ACC112 (cell line): ENCODE measurements around the gene STXBP5.
A peak's percentile ranks its signal among the peaks of the same experiment; 100 is the strongest.

Experiments used
- H2AFZ ChIP-seq: fragments of 200-600 bp; sonication (generic); one replicate; pipeline ENCODE4 v1.6.0; 2017; ENCODE audit warnings: antibody characterized with exemption, low read length; ENCODE audit not compliant: unreplicated experiment
- H3K27ac ChIP-seq: fragments of 200-600 bp; sonication (generic); 2 replicates; pipeline ENCODE4 v1.5.1; 2014; ENCODE audit warnings: low read depth, mild to moderate bottlenecking, antibody characterized with exemption, low read length, moderate library complexity
- H3K27me3 ChIP-seq: fragments of 200-600 bp; sonication (generic); 2 replicates; pipeline ENCODE4 v1.6.1; 2014; ENCODE audit warnings: mild to moderate bottlenecking, antibody characterized with exemption, low read length, moderate library complexity, mixed read lengths; ENCODE audit not compliant: insufficient read depth
- H3K36me3 ChIP-seq: fragments of 200-600 bp; sonication (generic); 2 replicates; pipeline ENCODE4 v1.6.1; 2016; ENCODE audit warnings: mild to moderate bottlenecking, antibody characterized with exemption, low read length, moderate library complexity, mixed read lengths; ENCODE audit not compliant: insufficient read depth
- H3K4me1 ChIP-seq: fragments of 200-600 bp; sonication (generic); one replicate; pipeline ENCODE4 v1.6.1; 2016; ENCODE audit warnings: low read length, mixed read lengths; ENCODE audit not compliant: insufficient read depth, unreplicated experiment, control insufficient read depth
- H3K4me3 ChIP-seq: fragments of 200-600 bp; sonication (generic); 2 replicates; pipeline ENCODE4 v1.5.1; 2014; ENCODE audit warnings: mild to moderate bottlenecking, low read depth, low read length
- H3K79me2 ChIP-seq: fragments of 200-600 bp; sonication (generic); one replicate; pipeline ENCODE4 v1.6.0; 2016; ENCODE audit warnings: low read length; ENCODE audit not compliant: control insufficient read depth, unreplicated experiment, insufficient read depth

Gene STXBP5

GRCh38 chr6:147178355-147178754, 25.9 kb upstream of the STXBP5 start:
- H3K27me3 ChIP-seq: no peaks in the 10 kb centered on the region
- H3K4me1 ChIP-seq: peaks cover 19% of the 10 kb centered on the region
- no peak overlapping the region for H3K4me3 ChIP-seq
- H2AFZ ChIP-seq: no peak overlapping the region
- H3K27ac ChIP-seq: no peak overlapping the region
- no peaks in the 10 kb centered on the region for H3K79me2 ChIP-seq
- no peaks in the 10 kb centered on the region for H3K36me3 ChIP-seq

- Histone ChIP-seq H3K4me3 (no peak overlapping the region), H3K36me3 (no peaks in the 10 kb centered on the region), H2AFZ (no peak overlapping the region), H3K4me1 (peaks cover 19% of the 10 kb centered on the region), H3K27ac (no peak overlapping the region), H3K79me2 (no peaks in the 10 kb centered on the region), H3K27me3 (no peaks in the 10 kb centered on the region)
Measured at GRCh38 chr6:147179809-147180208, 24.4 kb upstream of the STXBP5 start.

- H3K79me2 ChIP-seq: no peaks in the 10 kb centered on the region
- H3K36me3 ChIP-seq: no peaks in the 10 kb centered on the region
- H2AFZ ChIP-seq: no peak overlapping the region
- no peak overlapping the region for H3K4me3 ChIP-seq
- H3K27me3 ChIP-seq: no peaks in the 10 kb centered on the region
- H3K4me1 ChIP-seq: peaks cover 19% of the 10 kb centered on the region
- H3K27ac ChIP-seq: no peak overlapping the region
Measured at GRCh38 chr6:147180926-147181325, 23.3 kb upstream of the STXBP5 start.

- Histone ChIP-seq H3K4me3 (no peak overlapping the region), H3K4me1 (no peaks in the 10 kb centered on the region)
Measured at GRCh38 chr6:147184379-147184778, 19.8 kb upstream of the STXBP5 start.

GRCh38 chr6:147185216-147185615, 19.0 kb upstream of the STXBP5 start:
- Histone ChIP-seq H3K27ac (no peak overlapping the region), H3K4me1 (no peaks in the 10 kb centered on the region), H3K36me3 (no peaks in the 10 kb centered on the region), H3K4me3 (no peak overlapping the region), H3K79me2 (no peaks in the 10 kb centered on the region), H2AFZ (no peak overlapping the region), H3K27me3 (no peaks in the 10 kb centered on the region)

More at GRCh38 chr6:147184379-147184778, 19.8 kb upstream of the STXBP5 start:
- H3K27me3 ChIP-seq: no peaks in the 10 kb centered on the region
- H3K27ac ChIP-seq: no peak overlapping the region
- H2AFZ ChIP-seq: no peak overlapping the region
- H3K79me2 ChIP-seq: no peaks in the 10 kb centered on the region
- no peaks in the 10 kb centered on the region for H3K36me3 ChIP-seq

- Histone ChIP-seq H3K27me3 (no peaks in the 10 kb centered on the region), H3K36me3 (no peaks in the 10 kb centered on the region), H3K4me3 (no peak overlapping the region), H3K79me2 (no peaks in the 10 kb centered on the region), H3K27ac (no peak overlapping the region), H3K4me1 (peaks cover 19% of the 10 kb centered on the region), H2AFZ (no peak overlapping the region)
Measured at GRCh38 chr6:147190556-147190955, 13.7 kb upstream of the STXBP5 start.

- Histone ChIP-seq H3K4me1 (peaks cover 22% of the 10 kb centered on the region), H3K36me3 (no peaks in the 10 kb centered on the region), H3K27me3 (no peaks in the 10 kb centered on the region), H3K27ac (no peak overlapping the region), H2AFZ (no peak overlapping the region), H3K4me3 (no peak overlapping the region), H3K79me2 (no peaks in the 10 kb centered on the region)
Measured at GRCh38 chr6:147192278-147192911, 11.8 kb upstream of the STXBP5 start.

GRCh38 chr6:147194652-147195411, 9.4 kb upstream of the STXBP5 start:
- H3K4me3 ChIP-seq: peak overlapping the region; percentile 15; the same call in 1 of the 2 replicates
- peak overlapping the region; percentile 68 for H3K27ac ChIP-seq
- no peaks in the 10 kb centered on the region for H3K79me2 ChIP-seq
- H3K27me3 ChIP-seq: no peaks in the 10 kb centered on the region
- H3K4me1 ChIP-seq: peaks cover 22% of the 10 kb centered on the region
- H2AFZ ChIP-seq: peak overlapping the region; percentile 75
- H3K36me3 ChIP-seq: no peaks in the 10 kb centered on the region

GRCh38 chr6:147195510-147195909, 8.7 kb upstream of the STXBP5 start:
- peaks cover 22% of the 10 kb centered on the region for H3K4me1 ChIP-seq
- H3K79me2 ChIP-seq: no peaks in the 10 kb centered on the region
- H3K27me3 ChIP-seq: no peaks in the 10 kb centered on the region
- H3K36me3 ChIP-seq: no peaks in the 10 kb centered on the region
- peak overlapping the region; percentile 75 for H2AFZ ChIP-seq
- H3K4me3 ChIP-seq: peak overlapping the region; percentile 15; the same call in 1 of the 2 replicates
- H3K27ac ChIP-seq: peak overlapping the region; percentile 68

- Histone ChIP-seq H3K27ac (peak overlapping the region; percentile 68), H3K79me2 (no peaks in the 10 kb centered on the region), H3K27me3 (no peaks in the 10 kb centered on the region), H3K36me3 (no peaks in the 10 kb centered on the region), H2AFZ (no peak overlapping the region), H3K4me3 (no peak overlapping the region), H3K4me1 (peaks cover 22% of the 10 kb centered on the region)
Measured at GRCh38 chr6:147195987-147196386, 8.2 kb upstream of the STXBP5 start.

- Histone ChIP-seq H3K4me1 (peaks cover 5% of the 10 kb centered on the region), H2AFZ (peak overlapping the region; percentile 29), H3K4me3 (0 out of 2 replicates have a peak overlapping the region, but pooled peaks have one; percentile 24), H3K27ac (no peak overlapping the region), H3K79me2 (peaks cover 26% of the 10 kb centered on the region), H3K36me3 (no peaks in the 10 kb centered on the region), H3K27me3 (no peaks in the 10 kb centered on the region)
Measured at GRCh38 chr6:147200711-147201110, 3.5 kb upstream of the STXBP5 start.
